Measurements from ENCODE around the gene HACD2. TPM values are rescaled to one million over a fixed set of nuclear protein-coding genes. Genes with fewer than 3 reads are reported as not detected.

The HACD2 gene
- polyA plus RNA-seq, 1 donor (not counting 4 experiments of a cell fraction or from before 2014, with no cell fraction given) = 124 TPM

DNA sequence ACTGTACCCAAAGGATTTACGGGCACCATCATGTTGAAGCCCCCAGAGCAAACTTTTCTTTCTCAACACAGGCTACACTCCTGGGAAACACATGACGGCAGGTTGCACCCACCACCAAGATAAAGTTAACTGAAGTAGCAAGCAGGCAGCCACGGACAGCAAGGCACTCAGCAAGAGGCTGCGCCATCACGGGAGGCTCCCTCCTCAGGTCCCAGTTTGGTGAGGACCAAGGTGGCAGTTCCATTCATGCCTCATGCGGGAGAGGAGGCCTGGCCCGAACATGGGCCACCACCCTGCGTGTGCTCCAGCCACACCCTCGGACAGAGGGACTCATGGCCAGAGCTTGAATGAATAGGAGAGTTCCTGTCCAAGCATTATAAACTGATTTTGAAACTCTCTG is 142.7 kb downstream of the HACD2 start:
- dilution Hi-C loops (cut with MboI; ENCODE audit: extremely low pct_ligation_motif_present, low sequenced_read_pairs) = no loop called here
- Histone ChIP-seq H3K9me3 (ENCODE audit: control insufficient read depth, low read depth, low read length) (no peaks in the 10 kb centered on the region), H2AFZ (ENCODE audit: control insufficient read depth, low read length) (no peak overlapping the region), H3K27me3 (ENCODE audit: control insufficient read depth, extremely low read depth, insufficient read depth, low read length) (peaks cover 39% of the 10 kb centered on the region), H3K79me2 (ENCODE audit: control insufficient read depth, insufficient read depth, low read length) (no peaks in the 10 kb centered on the region), H3K9ac (ENCODE audit: control insufficient read depth, extremely low read depth, insufficient read depth, low read length) (no peak overlapping the region), H3K4me1 (ENCODE audit: control insufficient read depth, extremely low read depth, insufficient read depth, low read length) (no peaks in the 10 kb centered on the region), H4K20me1 (ENCODE audit: control insufficient read depth, extremely low read depth, insufficient read depth, low read length) (no peaks in the 10 kb centered on the region), H3K9me1 (ENCODE audit: control insufficient read depth, extremely low read depth, insufficient read depth, low read length) (no peaks in the 10 kb centered on the region), H3K4me3 (ENCODE audit: control insufficient read depth in 2 of 3, extremely low read depth in 1 of 3, insufficient read depth in 2 of 3, low read depth in 1 of 3, low read length in 3 of 3) (no peak overlapping the region), H3K4me2 (ENCODE audit: control insufficient read depth, extremely low read depth, insufficient read depth, low read depth, low read length) (no peak overlapping the region), H3K27ac (ENCODE audit: control insufficient read depth, insufficient read depth, low read length) (no peak overlapping the region), H3K36me3 (ENCODE audit: control insufficient read depth in 2 of 2, extremely low read depth in 1 of 2, insufficient read depth in 2 of 2, low read length in 2 of 2) (no peaks in the 10 kb centered on the region)
- TF ChIP-seq EZH2 (IDR thresholded peaks at IDR 0.05; ENCODE audit: low read length) (no peak), CTCF (optimal IDR thresholded peaks at IDR 0.05 in 1 of 3, IDR thresholded peaks at IDR 0.05 in 1 of 3, conservative IDR thresholded peaks at IDR 0.05 in 1 of 3; ENCODE audit: extremely low read depth in 1 of 3, insufficient read depth in 2 of 3, low read length in 3 of 3) (no peak)
- DNase-seq (ENCODE audit: low read depth, low spot score) (no peak), FAIRE-seq (no peak)

Other genes starting within 250 kb of the HACD2 start
- gene ADCY5, start 136.0 kb downstream of the HACD2 start, polyA plus RNA-seq = 0.04 TPM in 1 of 3 replicates, not detected in the others

Data from keratinocyte (primary cell).